SW480 (cell line): ENCODE results near the gene TMEM35B.
"Not testable (repeated sequence)": the region's sequence is repeated elsewhere in the genome, so short reads cannot be mapped to it uniquely, and the experiment has no call there.

Experiments
- DNase-seq: peaks from one replicate; pipeline ENCODE4 v3.0.0-alpha.2; 2016; ENCODE audit warnings: low spot score

Gene TMEM35B

GRCh38 chr1:34976384-34977209 is 8.6 kb downstream of the TMEM35B start:
- DNase-seq = no peak

GRCh38 chr1:34975771-34976170 is 9.4 kb downstream of the TMEM35B start:
- DNase-seq = no peak

- no peak for DNase-seq
Observed at GRCh38 chr1:34975338-34975737, 9.8 kb downstream of the TMEM35B start.

- no peak for DNase-seq
Observed at GRCh38 chr1:34974626-34975025, 10.5 kb downstream of the TMEM35B start.

- DNase-seq = no peak
Observed at GRCh38 chr1:34973326-34973725, 11.8 kb downstream of the TMEM35B start.

GRCh38 chr1:34970829-34971228 is 14.3 kb downstream of the TMEM35B start:
- DNase-seq = peak; percentile 71

GRCh38 chr1:34970220-34970735 is 14.9 kb downstream of the TMEM35B start:
- no peak for DNase-seq

GRCh38 chr1:34968297-34968696 is 16.9 kb downstream of the TMEM35B start:
- not testable (repeated sequence) for DNase-seq

- not testable (repeated sequence) for DNase-seq
Observed at GRCh38 chr1:34967672-34968071, 17.5 kb downstream of the TMEM35B start.

GRCh38 chr1:34965597-34965996 is 19.6 kb downstream of the TMEM35B start:
- no peak for DNase-seq

GRCh38 chr1:34950428-34950827 is 34.7 kb downstream of the TMEM35B start:
- no peak for DNase-seq

- not testable (repeated sequence) for DNase-seq
Observed at GRCh38 chr1:34948739-34949138, 36.4 kb downstream of the TMEM35B start.

- DNase-seq = not testable (repeated sequence)
Observed at GRCh38 chr1:34947641-34948314, 37.4 kb downstream of the TMEM35B start.

- DNase-seq = no peak
Observed at GRCh38 chr1:34946211-34946610, 38.9 kb downstream of the TMEM35B start.

GRCh38 chr1:34941798-34942197 is 43.3 kb downstream of the TMEM35B start:
- DNase-seq = not testable (repeated sequence)
